DMS153 treated with DMSO at 0.1 percent for 48 hours (cell line): ENCODE data around the gene C13orf46.
"Not testable (repeated sequence)": the region's sequence is repeated elsewhere in the genome, so short reads cannot be mapped to it uniquely, and the experiment has no call there.

Experiments used
- DNase-seq: peaks from one replicate; lab custom pipeline; 2025; ENCODE audit not compliant: unreplicated experiment; lab: John Stamatoyannopoulos, UW

The C13orf46 gene

DNA sequence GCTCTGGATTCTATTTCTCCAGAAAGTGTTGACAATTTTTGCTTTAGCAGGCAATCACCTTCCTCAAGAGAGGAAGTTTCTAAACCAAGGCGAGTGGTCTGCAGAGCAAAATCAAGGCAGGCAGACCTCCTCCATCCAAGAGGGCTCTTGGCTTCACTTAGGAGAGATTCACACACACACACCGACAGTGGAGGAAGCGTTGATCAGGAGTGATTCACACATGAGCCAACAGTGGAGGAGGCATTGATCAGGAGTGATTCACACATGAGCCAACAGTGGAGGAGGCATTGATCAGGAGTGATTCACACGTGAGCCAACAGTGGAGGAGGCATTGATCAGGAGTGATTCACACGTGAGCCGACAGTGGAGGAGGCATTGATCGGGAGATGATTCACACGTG is 60.5 kb downstream of the C13orf46 start:
- not testable (repeated sequence) for DNase-seq

DNA sequence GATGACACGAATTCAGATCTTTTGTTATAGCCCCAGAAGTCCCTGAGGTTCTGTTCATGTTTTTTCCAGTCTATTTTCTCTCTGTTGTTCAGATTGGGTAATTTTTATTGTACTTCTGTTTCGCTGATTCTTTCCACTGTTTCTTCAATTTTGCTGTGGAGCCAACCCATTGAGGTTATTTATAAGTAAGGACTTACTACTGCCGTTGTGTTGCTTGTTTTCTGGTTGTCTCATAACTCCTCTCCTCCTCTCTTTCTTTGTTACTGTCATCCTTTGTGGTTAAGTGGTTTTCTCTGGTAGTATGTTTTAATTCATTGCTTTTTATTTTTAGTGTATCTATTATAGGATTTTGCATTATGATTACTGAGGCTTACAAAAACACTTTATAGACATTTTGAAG is 61.3 kb downstream of the C13orf46 start:
- no peak for DNase-seq

DNA sequence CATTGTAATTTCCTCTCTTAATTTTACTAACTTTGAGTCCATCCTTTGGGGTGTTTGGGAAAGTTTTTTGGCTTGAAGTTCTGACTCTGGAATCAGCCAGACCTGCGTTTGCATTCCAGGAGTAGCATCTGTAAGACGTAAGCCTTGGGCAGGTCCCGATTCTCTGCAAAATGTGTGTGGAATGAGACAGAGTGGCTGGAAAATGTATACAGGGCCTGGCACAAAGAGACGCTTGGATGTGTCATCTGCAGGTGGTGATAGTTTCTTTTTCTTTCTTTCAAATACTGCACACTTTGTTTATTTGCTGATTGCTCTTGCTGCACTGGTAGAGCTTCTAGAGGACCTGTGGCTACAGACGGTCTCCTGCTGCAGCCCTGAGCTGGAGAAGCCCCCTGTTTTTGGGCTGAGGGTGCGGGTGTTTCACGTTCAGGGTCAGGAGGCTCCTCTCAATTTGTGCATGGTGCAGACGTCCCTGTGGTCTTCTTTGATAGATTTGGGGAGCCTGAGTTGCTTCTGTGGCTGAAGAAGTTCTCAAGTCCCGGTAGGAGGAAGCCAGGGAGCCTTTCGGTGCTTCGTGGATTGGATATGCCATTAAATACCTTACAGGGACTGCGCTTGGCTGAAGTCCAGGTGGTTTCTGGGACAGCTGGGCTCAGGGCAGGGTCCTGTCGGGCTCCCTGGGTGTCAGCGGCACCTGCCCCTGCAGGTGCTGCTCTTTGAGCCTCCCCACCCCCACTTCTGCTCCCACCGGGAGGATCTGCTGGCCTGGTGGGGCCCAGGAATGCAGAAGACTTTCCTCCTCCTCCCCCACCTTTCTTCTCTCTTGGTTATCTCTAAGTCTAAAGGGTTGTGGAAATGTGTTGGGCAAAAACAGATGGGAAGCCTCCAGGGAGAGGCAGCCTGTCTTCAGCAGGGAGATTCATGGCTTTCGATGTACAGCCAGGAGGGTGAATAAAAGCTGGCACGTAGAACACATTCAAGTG is 66.0 kb downstream of the C13orf46 start:
- DNase-seq: peak; percentile 36

DNA sequence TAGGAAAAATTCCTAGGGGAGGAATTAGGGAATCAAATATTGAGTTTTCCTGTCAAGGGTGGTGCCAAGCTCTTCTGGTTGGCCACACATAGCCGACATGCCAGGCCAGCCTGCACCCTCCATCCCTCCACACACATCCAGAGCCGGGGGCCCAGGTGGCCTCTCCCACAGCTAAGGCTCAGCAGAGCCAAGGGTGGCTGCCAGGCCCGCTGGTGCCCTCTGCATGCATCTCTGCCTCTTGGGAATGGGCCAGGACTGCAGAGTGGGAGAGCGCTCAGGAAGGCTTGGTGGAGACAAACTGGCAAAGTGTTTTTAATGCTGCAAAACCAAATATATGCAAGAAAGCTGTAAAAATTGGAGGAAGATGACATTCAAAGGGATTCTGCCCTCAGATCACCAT is 67.3 kb downstream of the C13orf46 start:
- DNase-seq: no peak

DNA sequence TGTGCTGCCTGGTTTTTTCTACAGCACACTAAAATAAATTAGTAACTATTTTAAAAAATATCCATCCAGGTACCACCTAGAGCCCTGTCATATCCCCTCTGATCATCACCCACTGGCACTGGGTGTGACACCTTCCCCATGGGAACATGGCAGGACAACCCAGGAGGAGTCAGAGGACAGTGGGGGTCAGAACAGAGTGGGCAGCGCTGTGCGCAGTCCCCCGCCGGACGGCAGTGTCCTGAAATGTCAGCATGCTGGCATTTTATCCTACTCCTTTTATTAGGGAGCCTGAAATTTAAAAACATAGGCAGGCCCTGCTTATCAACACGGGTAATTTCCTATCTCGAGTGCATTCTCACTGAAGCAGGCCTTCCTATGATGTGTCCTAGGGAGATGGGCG is 67.9 kb downstream of the C13orf46 start:
- no peak for DNase-seq

DNA sequence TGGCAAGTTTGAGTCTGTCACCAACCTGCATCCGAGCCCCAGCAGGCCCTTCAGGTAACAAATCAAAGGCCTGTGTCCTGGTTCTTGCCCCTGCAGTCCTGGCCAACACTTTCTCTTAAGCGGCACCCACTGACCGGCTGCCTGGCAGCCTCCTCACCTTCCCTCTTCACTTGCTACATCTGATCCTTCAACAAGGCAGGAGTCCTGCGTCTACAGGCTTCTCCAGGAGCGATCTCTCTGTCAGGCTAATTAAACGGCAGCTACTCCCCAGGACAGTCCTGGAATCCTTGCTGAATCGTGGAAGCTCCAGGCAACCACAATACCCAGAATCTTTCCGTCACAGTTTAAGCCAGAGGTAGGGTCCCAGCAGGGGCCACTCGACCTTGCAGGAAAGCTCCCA is 68.9 kb downstream of the C13orf46 start:
- DNase-seq: no peak

DNA sequence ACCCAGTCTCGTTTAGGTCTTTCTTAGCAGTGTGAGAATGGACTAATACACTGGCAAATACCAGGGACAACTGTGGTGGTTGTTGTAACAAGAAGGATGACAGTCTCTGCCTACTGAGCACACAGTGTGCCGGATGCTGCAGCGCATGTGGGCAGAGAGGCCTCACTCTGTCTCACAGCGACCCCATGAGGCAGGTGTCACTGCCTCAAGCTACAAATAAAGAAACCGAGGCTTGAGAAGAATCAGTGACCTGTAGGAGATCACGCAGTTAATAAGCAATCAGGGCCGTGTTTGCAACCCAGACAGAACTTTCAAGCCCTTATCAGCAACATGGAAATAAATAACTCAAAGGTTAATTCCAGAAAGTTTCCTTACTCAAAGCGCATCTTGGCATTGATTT is 69.5 kb downstream of the C13orf46 start:
- no peak for DNase-seq

DNA sequence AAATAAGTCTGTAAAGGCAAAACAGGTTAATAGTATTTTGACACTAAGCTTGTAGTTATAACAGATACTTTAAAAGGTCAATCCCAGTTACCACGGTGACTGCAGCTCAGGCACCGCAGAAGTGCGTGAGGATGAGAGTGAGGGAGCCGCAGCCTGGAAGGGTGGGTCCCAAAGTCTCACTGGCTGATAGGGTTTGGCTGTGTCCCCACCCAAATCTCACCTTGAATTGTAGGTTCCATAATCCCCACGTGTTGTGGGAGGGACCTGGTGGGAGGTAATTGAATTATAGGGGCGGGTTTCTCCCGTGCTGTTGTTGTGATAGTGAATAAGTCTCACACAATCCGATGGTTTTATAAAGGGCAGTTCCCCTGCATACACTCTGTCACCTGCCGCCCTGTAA is 70.0 kb downstream of the C13orf46 start:
- no peak for DNase-seq
